AG09309 (cell line): Measurements from ENCODE around the gene RASA3.

ENCODE experiments used
- DNase-seq: peaks from one replicate; pipeline ENCODE4 v3.0.0-alpha.2; 2010; ENCODE audit warnings: low read depth
- H3K4me3 ChIP-seq: 2 replicates; pipeline ENCODE4 v1.5.1; 2011; ENCODE audit warnings: mild to moderate bottlenecking, low read depth, low read length, moderate library complexity; ENCODE audit not compliant: control insufficient read depth
- TF ChIP-seq, protein P1 (sequence below): IDR thresholded peaks from 2 replicates; pipeline ENCODE4 v1.5.1; 2011; ENCODE audit warnings: mild to moderate bottlenecking, low read depth, low read length, inconsistent platforms; ENCODE audit not compliant: insufficient read depth, control insufficient read depth; ENCODE audit errors: missing control alignments

Gene RASA3

DNA sequence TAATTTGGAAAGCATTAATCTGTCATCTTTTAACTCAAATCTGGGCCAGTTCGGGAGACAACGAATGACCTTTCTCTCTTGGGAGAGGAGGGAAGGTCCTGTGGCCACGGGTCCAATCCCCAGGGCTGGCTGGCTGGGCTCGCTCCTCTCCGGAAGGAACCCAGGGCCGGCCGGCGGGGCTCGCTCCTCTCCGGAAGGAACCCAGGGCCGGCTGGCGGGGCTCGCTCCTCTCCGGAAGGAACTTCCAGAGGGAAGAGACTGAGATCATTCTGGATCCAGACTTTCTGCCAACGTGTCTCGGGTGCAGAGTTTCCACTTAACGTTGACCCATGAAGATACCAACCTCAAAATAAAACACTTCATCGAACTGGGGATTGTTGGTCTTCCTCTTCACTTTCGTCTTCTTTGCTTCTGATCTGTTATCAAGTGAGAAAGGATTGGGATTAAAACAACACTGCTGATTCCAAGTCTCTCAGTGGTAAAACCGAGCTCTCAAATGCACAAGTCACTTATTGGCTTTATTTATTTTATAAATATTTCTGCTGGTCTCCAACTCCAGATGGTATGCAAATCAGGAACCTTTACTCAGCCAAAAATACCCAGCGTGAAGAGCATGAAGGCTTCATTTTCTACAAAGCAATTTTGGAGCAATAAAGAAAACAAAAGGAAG lies 105.2 kb downstream of the RASA3 start:
- TF ChIP-seq, protein P1, sequence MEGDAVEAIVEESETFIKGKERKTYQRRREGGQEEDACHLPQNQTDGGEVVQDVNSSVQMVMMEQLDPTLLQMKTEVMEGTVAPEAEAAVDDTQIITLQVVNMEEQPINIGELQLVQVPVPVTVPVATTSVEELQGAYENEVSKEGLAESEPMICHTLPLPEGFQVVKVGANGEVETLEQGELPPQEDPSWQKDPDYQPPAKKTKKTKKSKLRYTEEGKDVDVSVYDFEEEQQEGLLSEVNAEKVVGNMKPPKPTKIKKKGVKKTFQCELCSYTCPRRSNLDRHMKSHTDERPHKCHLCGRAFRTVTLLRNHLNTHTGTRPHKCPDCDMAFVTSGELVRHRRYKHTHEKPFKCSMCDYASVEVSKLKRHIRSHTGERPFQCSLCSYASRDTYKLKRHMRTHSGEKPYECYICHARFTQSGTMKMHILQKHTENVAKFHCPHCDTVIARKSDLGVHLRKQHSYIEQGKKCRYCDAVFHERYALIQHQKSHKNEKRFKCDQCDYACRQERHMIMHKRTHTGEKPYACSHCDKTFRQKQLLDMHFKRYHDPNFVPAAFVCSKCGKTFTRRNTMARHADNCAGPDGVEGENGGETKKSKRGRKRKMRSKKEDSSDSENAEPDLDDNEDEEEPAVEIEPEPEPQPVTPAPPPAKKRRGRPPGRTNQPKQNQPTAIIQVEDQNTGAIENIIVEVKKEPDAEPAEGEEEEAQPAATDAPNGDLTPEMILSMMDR: no peak

DNA sequence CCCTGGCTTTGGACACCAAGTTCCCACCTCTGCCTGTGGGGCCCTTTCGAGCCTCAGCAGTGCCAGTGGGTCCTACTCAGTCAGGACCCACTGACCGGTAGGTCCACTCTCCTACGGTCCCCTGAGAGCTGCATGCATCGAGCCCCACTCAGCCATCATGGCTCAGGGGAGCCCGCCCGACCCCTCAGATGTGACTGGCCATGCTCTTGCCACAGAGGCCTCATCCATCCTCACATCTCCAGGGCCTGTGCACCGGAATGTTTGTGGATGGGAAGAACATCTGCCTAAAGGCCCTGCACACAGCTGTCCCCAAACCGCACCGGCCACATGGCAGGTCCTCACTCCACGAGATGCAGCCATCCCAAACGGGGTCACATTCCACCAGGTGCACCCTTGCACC lies 105.9 kb downstream of the RASA3 start:
- no peak for DNase-seq
- TF ChIP-seq, protein P1: no peak
- no peak overlapping the region for H3K4me3 ChIP-seq

More for the DNA sequence above, 105.2 kb downstream of the RASA3 start:
- no peak overlapping the region for H3K4me3 ChIP-seq
- no peak for DNase-seq

DNA sequence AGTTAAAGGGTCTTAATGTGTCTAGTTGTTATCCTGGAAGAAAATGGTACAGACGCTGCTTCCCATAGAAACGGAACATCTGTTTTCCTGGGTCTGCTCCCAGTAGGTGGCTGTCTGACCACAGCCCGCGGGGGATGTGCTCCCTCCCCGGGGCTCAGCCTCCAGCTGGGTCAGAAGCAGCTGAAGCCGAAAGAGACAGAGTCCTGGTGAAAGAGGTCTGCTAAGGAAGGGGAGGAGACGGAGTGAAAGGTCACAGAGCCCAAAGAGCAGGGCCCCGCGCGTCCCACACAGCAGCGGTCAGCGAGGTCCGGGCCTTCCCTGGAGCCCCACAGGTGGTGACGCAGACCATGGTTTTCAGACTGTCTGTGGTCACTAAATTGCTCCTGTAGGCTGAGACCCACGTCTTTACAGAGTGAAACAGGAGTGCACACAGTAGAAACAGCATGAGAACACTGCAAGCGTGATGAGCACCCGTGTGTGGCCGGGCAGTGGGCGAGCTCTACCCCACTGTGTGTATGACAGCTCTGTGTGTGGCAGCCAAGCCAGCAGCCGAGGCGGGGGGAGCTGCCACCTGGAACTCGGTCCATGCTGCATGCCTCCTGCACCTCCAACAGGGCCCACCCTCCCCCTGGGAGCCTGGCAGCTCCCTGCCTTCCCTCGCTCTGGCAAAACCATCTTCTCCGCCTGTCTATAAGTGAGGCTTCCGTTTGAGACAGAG lies 106.5 kb downstream of the RASA3 start:
- TF ChIP-seq, protein P1: peak; percentile 28
- no peak overlapping the region for H3K4me3 ChIP-seq
- DNase-seq: no peak

DNA sequence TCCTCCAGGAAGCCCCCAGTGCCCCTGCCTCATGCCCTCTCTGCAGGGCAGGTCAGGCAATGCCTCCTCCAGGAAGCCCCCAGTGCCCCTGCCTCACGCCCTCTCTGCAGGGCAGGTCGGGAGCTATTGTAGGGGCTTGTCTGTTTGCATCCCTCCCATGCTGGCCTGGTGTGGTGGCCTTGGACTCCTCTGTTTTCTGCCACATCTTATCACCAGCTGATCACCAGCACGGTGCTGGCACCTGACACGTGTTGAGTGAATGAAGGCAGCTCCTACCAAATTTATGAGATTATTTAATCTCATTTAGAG lies 107.1 kb downstream of the RASA3 start:
- TF ChIP-seq, protein P1: no peak
- H3K4me3 ChIP-seq: no peak overlapping the region
- no peak for DNase-seq

DNA sequence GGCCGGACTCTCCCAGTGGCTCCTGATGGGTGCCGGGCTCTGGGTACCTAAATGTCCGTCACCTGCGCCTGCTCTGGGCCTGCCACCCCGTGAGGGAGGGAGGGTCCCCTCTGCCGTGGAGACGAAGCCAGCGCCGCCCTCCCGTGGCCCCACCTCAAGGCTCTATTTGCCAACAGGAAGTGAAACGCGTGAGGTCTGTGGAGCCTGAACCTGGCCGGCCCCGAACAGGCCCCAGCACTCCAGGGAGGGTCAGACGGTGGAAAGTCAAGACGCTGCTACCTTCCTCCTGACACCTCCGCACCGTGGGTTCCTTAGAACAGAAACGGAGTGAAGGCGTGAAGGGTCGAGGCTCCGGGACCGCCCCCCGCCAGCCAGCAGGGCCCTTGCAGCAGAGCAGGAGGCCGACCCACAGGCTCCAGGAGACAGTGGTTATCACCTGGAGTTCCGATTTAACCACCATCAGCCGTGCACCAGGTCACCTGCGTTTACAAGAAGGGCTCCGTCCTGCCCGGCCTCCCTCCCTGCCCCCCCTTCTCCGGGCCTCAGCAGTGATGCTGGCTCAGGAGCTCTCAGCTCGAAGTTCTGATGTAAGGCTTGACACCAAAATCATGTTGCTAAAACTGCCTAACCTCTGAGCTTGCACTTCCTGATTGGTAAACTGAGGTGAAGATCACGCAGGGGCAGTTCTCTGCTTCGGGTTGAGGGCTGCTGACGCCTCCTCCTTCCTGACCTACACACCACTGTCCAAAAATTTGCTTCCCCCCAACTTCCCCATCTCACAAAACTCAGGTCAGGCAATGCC lies 107.6 kb downstream of the RASA3 start:
- H3K4me3 ChIP-seq: no peak overlapping the region
- TF ChIP-seq, protein P1: no peak
- no peak for DNase-seq

DNA sequence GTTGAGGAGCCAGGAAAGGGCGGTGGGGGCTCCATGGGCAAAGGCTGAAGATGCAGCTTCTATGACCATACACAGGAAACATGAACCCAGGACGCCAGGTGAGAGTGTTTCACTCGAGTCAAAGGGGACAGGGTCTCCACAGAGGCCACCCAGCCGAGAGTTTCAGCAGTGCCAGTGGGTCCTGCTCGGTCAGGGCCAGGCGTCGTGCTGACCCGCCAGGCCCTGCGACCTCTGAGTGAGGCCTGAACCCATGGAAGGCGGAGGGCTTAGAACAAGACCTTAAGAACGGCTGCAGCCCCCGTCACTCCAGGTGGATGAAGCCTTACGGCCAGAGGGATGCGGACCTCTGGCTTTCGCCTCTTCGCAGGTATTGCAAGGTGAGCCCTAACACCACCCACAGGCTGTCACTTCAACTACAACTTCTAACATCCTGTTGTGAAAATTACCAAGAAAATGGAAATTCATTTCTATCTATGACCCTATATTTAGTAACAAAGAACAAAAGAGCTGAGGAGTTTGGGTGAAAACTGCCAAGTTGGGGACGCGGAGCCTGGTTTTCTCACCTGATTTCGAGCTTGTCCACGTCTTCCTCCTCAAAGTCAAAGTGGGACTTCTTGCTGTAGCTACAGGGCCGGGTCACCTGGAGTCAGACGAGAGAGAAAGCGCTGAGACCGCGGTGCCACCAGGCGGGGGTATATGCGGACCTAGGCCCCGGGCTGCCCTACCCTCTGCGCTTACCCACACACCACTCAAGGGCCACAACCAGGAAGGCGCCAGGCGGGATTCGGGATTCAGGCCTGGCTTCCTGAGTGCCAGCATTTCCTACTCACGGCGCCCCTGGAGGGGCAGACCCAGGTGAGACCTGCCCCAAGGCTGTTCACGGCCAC lies 108.5 kb downstream of the RASA3 start:
- no peak for DNase-seq
- TF ChIP-seq, protein P1: no peak
- no peak overlapping the region for H3K4me3 ChIP-seq
